PC-9 (cell line): ENCODE data around the gene FBLIM1. TPM values are rescaled to one million over a fixed set of nuclear protein-coding genes. Genes with fewer than 3 reads are reported as not detected.

ENCODE experiments used
- Bru-seq: library from RNA; stranded (reverse); fragments of 400-500 nt; gene quantifications from one replicate; lab custom pipeline; 2021; lab: Mats Ljungman, UMichigan
- BruChase-seq, 2 experiments: library from RNA; stranded (reverse); fragments of 400-500 nt; gene quantifications; one replicate each; lab custom pipeline; 2021; lab: Mats Ljungman, UMichigan
- BruUV-seq: library from RNA; stranded (reverse); fragments of 400-500 nt; replicated peaks from 2 replicates; lab custom pipeline; 2021; lab: Mats Ljungman, UMichigan
- CTCF ChIA-PET: fragments of 300-600 bp; sonication (Branson Sonifier 250); formaldehyde crosslinking; loops from one replicate; lab custom pipeline; 2022; ENCODE audit warnings: antibody characterized with exemption; lab: Charles Lee
- POLR2A ChIA-PET: fragments of 300-600 bp; sonication (Branson Sonifier 250); formaldehyde crosslinking; loops from one replicate; lab custom pipeline; 2022; ENCODE audit warnings: antibody characterized with exemption; ENCODE audit not compliant: unreplicated experiment; lab: Charles Lee
- DNase-seq, 2 experiments: peaks; one replicate each; pipeline versions ENCODE4 v3.0.0 to v3.0.0-alpha.2; 2015 to 2022; ENCODE audit warnings: mixed read lengths in 1 of 2
- H2AFZ ChIP-seq: fragments of 200-600 bp; sonication (generic); 2 replicates; pipeline ENCODE4 v1.8.1; 2017; ENCODE audit warnings: antibody characterized with exemption
- H3F3A ChIP-seq: fragments of 200-600 bp; sonication (generic); 2 replicates; pipeline ENCODE4 v1.8.1; 2017; ENCODE audit warnings: antibody characterized with exemption, mild to moderate bottlenecking, low read depth; ENCODE audit not compliant: insufficient read depth
- H3K27ac ChIP-seq: fragments of 200-600 bp; sonication (generic); 2 replicates; pipeline ENCODE4 v1.6.1; 2016; ENCODE audit warnings: mixed run types
- H3K27me3 ChIP-seq: fragments of 200-600 bp; sonication (generic); 2 replicates; pipeline ENCODE4 v1.6.1; 2016; ENCODE audit warnings: low read depth, mixed run types; ENCODE audit not compliant: insufficient read depth
- H3K36me3 ChIP-seq: fragments of 200-600 bp; sonication (generic); 2 replicates; pipeline ENCODE4 v1.6.1; 2016; ENCODE audit warnings: low read depth, mixed run types
- H3K4me1 ChIP-seq: fragments of 200-600 bp; sonication (generic); replicated peaks from 2 replicates; pipeline ENCODE4 v1.6.1; 2016; ENCODE audit warnings: mixed run types; ENCODE audit not compliant: insufficient read depth
- H3K4me2 ChIP-seq: fragments of 200-600 bp; sonication (generic); 2 replicates; pipeline ENCODE4 v1.6.1; 2017; ENCODE audit warnings: mixed run types
- H3K4me3 ChIP-seq: fragments of 200-600 bp; sonication (generic); 2 replicates; pipeline ENCODE4 v1.6.1; 2016; ENCODE audit warnings: mixed run types
- H3K79me2 ChIP-seq: fragments of 200-600 bp; sonication (generic); 2 replicates; pipeline ENCODE4 v1.6.1; 2017; ENCODE audit warnings: low read depth, mixed run types
- H3K9me2 ChIP-seq: fragments of 200-600 bp; sonication (generic); 2 replicates; pipeline ENCODE4 v1.8.1; 2017; ENCODE audit warnings: mild to moderate bottlenecking; ENCODE audit not compliant: insufficient read depth
- H3K9me3 ChIP-seq: fragments of 200-600 bp; sonication (generic); 2 replicates; pipeline ENCODE4 v1.8.1; 2016; ENCODE audit warnings: low read depth; ENCODE audit not compliant: insufficient read depth
- H4K20me1 ChIP-seq: fragments of 200-600 bp; sonication (generic); 2 replicates; pipeline ENCODE4 v1.8.1; 2017; ENCODE audit not compliant: insufficient read depth
- CTCF ChIP-seq: fragments of 200-600 bp; sonication (generic); conservative IDR thresholded peaks from 2 replicates; pipeline ENCODE4 v1.6.1; 2017; ENCODE audit warnings: mixed run types, antibody characterized with exemption, mild to moderate bottlenecking, moderate library complexity
- EZH2 ChIP-seq: fragments of 200-600 bp; sonication (generic); IDR thresholded peaks from 2 replicates; pipeline ENCODE4 v1.8.0; 2017; ENCODE audit warnings: antibody characterized with exemption, low read depth
- intact Hi-C: fragments of 100-400 bp; cut with micrococcal nuclease; formaldehyde crosslinking; loops from one replicate; pipeline ENCODE4 v1.10.0; 2022; ENCODE audit not compliant: unreplicated experiment
- long read RNA-seq: library from polyadenylated mRNA; stranded (forward); transcript quantifications from one replicate; pipeline ENCODE4 v2.0.0, GENCODE V29; 2022
- total RNA-seq: library from RNA; stranded (reverse); gene quantifications from 2 replicates; pipeline ENCODE4 v1.2.3, GENCODE V29; 2021

The FBLIM1 gene
- total RNA-seq (57.2 and 114 TPM in 2 replicates), Bru-seq, nascent RNA (percentile 64 among the genes with signal in this experiment), BruChase-seq, experiment 1, labeled RNA remaining after a 2-hour chase (percentile 79 among the genes with signal in this experiment), BruChase-seq, experiment 2, labeled RNA remaining after a 6-hour chase (percentile 81 among the genes with signal in this experiment)
- long read RNA-seq, transcript FBLIM1-202 (9 exons, 3,695 nt) = major isoform, 24 of 97 reads
- long read RNA-seq, transcript FBLIM1-203 (10 exons, 3,498 nt) = minor isoform, 5 of 97 reads
- long read RNA-seq, partial matches to known transcripts = 10 of 97 reads
- long read RNA-seq, other reads (novel, unspliced or antisense) = 58 of 97 reads

- intact Hi-C loops = no loop called here
- ChIA-PET CTCF (no interaction called here), POLR2A (no interaction called here)
- no peaks in the 10 kb centered on the region for H3K36me3 ChIP-seq
- peak within 1 kb of the TSS; percentile 79 for H3K4me2 ChIP-seq
- H3K4me1 ChIP-seq = peaks cover 12% of the 10 kb centered on the region
- H3F3A ChIP-seq = peaks cover 11% of the 10 kb centered on the region; the same call in 1 of the 2 replicates
- H3K79me2 ChIP-seq = peaks cover 13% of the 10 kb centered on the region
- BruUV-seq = no TSS peak
- H2AFZ ChIP-seq = peak within 1 kb of the TSS; percentile 66
- no peaks in the 10 kb centered on the region for H3K27me3 ChIP-seq
- no peaks in the 10 kb centered on the region for H4K20me1 ChIP-seq
- H3K4me3 ChIP-seq = peak within 1 kb of the TSS; percentile 72
- peak within 1 kb of the TSS; percentile 16; the same call in 1 of the 2 replicates for H3K27ac ChIP-seq
- no peaks in the 10 kb centered on the region for H3K9me2 ChIP-seq
- H3K9me3 ChIP-seq = no peaks in the 10 kb centered on the region
- peak in 1 of 2 experiments; percentile 41 for DNase-seq
- TF ChIP-seq CTCF = no peak
- no peak for TF ChIP-seq EZH2
These were observed at the start of gene FBLIM1 for GRCh38 chr1:15758343-15758931. Gene FBLIM1 (plus strand): TSS chr1:15758795. CDS start chr1:15764984, 6,189 bp downstream.

GRCh38 chr1:15709226-15709625, 49.4 kb upstream of the FBLIM1 start:
- H3K36me3 ChIP-seq = no peaks in the 10 kb centered on the region
- no peak for DNase-seq
- intact Hi-C loops = no loop called here
- no peaks in the 10 kb centered on the region for H4K20me1 ChIP-seq
- ChIA-PET CTCF (no interaction called here), POLR2A (interaction anchor here (0.7 kb wide), 1 partner anchor 25 kb away, joined by 5 read pairs; no protein-coding TSS in a partner anchor)
- no TSS peak for BruUV-seq
- no peaks in the 10 kb centered on the region for H3K27me3 ChIP-seq
- no peaks in the 10 kb centered on the region for H3F3A ChIP-seq
- TF ChIP-seq EZH2 (no peak), CTCF (no peak)
- H3K9me3 ChIP-seq = no peaks in the 10 kb centered on the region
- no peaks in the 10 kb centered on the region for H3K9me2 ChIP-seq
- H3K4me2 ChIP-seq = no peak overlapping the region
- no peak overlapping the region for H2AFZ ChIP-seq
- H3K27ac ChIP-seq = no peak overlapping the region
- H3K79me2 ChIP-seq = no peaks in the 10 kb centered on the region
- no peaks in the 10 kb centered on the region for H3K4me1 ChIP-seq
- H3K4me3 ChIP-seq = no peak overlapping the region

- no peak for DNase-seq
- intact Hi-C loops = no loop called here
- Histone ChIP-seq H4K20me1 (no peaks in the 10 kb centered on the region), H3K9me2 (no peaks in the 10 kb centered on the region), H3K4me3 (no peak overlapping the region), H3K27ac (no peak overlapping the region), H3K27me3 (no peaks in the 10 kb centered on the region), H2AFZ (no peak overlapping the region), H3K9me3 (no peaks in the 10 kb centered on the region), H3K36me3 (no peaks in the 10 kb centered on the region), H3K4me1 (no peaks in the 10 kb centered on the region), H3K79me2 (no peaks in the 10 kb centered on the region), H3F3A (no peaks in the 10 kb centered on the region), H3K4me2 (no peak overlapping the region)
- POLR2A ChIA-PET = interaction anchor here (0.6 to 0.9 kb wide), 2 partner anchors 35 to 182 kb away, joined by 4 read pairs; no protein-coding TSS in a partner anchor
- CTCF ChIA-PET = no interaction called here
- BruUV-seq = no TSS peak
- TF ChIP-seq CTCF (no peak), EZH2 (no peak)
These were observed 46.4 kb upstream of the FBLIM1 start for GRCh38 chr1:15712168-15712567.
